ENCODE data around the gene IFI16.
"Not testable (repeated sequence)": the region's sequence is repeated elsewhere in the genome, so short reads cannot be mapped to it uniquely, and the experiment has no call there.

IFI16 gene

DNA sequence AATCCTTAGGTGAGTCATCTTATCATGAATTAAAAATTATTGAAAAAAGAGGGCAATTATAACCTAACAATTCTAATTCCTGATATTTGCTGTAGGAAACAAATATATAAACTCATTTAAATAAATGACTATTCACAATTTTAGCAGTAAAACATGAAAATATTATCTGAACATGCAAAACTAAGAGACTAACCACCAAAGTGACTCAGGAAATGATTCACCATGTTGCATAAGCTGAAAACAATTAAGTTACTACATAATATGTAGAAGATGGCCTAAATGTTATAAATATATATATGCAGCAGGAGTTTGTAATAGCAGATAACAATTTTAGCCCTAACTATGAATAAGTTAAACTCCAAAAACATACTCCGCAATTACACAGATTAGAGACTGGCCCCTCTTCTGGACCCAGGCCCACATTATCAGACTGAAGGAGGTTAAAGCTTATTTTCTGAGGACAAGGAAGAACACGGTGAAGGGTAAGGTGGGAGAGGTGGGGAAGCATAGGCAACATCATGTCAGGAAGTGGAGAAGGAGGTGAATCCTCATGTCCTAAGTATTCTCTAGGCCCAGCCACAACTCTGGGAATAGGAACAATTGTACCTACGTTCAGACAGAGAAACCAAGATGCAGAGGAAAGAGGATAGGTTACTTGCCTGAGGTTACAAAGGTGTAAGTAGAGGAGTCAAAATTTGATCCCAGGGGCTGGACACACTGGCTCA lies 82.5 kb downstream of the IFI16 start:
- H3K4me3 ChIP-seq (ENCODE audit: control insufficient read depth, low read depth, low read length) = no peak overlapping the region
- DNase-seq (ENCODE audit: low read depth) = peak; percentile 52
- TF ChIP-seq, protein P1, sequence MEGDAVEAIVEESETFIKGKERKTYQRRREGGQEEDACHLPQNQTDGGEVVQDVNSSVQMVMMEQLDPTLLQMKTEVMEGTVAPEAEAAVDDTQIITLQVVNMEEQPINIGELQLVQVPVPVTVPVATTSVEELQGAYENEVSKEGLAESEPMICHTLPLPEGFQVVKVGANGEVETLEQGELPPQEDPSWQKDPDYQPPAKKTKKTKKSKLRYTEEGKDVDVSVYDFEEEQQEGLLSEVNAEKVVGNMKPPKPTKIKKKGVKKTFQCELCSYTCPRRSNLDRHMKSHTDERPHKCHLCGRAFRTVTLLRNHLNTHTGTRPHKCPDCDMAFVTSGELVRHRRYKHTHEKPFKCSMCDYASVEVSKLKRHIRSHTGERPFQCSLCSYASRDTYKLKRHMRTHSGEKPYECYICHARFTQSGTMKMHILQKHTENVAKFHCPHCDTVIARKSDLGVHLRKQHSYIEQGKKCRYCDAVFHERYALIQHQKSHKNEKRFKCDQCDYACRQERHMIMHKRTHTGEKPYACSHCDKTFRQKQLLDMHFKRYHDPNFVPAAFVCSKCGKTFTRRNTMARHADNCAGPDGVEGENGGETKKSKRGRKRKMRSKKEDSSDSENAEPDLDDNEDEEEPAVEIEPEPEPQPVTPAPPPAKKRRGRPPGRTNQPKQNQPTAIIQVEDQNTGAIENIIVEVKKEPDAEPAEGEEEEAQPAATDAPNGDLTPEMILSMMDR (IDR thresholded peaks at IDR 0.05; ENCODE audit: control insufficient read depth, insufficient read depth, low read depth, low read length, missing control alignments) = no peak

DNA sequence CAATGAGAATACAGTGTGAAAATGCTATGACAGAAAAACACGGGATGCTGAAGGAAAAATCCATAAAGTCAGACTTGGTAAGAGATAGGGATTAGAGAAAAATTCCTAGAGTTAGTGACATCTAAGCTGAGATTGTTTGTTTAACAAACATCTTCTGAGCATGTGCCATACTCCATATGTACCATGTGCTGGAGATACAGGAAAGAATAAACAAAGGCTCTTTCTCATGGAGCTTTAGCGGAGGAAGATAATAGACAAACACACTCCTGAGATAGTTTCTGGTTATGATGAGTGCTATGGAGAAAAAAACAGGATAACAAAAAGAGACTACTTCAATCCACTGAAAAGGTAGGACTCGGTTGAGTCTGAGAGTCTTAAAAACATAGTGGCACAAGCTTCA lies 88.9 kb downstream of the IFI16 start:
- TF ChIP-seq, protein P1 (IDR thresholded peaks at IDR 0.05; ENCODE audit: control insufficient read depth, insufficient read depth, low read depth, low read length, missing control alignments) = no peak
- H3K4me3 ChIP-seq (ENCODE audit: control insufficient read depth, low read depth, low read length) = no peak overlapping the region
- DNase-seq (ENCODE audit: low read depth) = no peak

DNA sequence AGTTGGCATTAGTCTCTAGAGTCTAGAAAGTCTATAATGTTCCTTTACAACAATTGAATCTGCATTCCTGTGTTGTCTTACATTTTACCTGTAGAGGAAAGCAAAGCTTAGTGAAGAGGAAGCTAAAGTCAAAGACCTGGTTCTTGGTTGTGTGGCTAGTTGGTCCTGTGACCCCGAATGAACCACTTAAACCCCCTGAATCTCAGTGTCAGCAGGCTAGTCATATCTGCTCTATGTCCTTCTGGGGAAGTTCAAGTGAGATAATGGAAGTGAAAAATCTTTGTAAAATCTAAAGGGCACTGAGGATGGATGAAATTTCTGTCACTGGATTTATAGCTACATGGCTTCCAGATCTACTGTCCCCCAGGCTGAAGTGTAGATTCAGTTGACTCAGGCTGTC lies 90.9 kb downstream of the IFI16 start:
- TF ChIP-seq, protein P1 (IDR thresholded peaks at IDR 0.05; ENCODE audit: control insufficient read depth, insufficient read depth, low read depth, low read length, missing control alignments) = no peak

DNA sequence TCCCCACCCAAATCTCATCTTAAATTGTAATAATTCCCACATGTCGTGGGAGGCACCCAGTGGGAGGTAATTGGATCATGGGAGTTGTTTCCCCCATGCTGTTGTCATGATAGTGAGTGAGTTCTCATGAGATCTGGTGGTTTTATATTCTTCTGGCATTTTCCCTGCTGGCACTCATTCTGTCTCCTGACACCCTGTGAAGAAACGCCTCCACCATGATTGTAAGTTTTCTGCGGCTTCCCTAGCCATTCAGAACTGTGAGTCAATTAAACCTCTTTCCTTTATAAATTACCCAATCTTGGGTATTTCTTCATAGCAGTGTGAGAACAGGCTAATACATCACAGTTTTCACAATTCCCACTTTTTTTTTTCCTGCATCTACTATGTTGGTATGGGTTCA lies 93.3 kb downstream of the IFI16 start:
- DNase-seq (ENCODE audit: low read depth) = peak; percentile 41
- H3K4me3 ChIP-seq (ENCODE audit: control insufficient read depth, low read depth, low read length) = not testable (repeated sequence)

More for the DNA sequence above, 90.9 kb downstream of the IFI16 start:
- DNase-seq (ENCODE audit: low read depth) = no peak
- H3K4me3 ChIP-seq (ENCODE audit: control insufficient read depth, low read depth, low read length) = no peak overlapping the region
